ENCODE data around the gene TAB3. TPM values are rescaled to one million over a fixed set of nuclear protein-coding genes. Genes with fewer than 3 reads are reported as not detected.

TAB3 gene
- total RNA-seq (2022) (30.9 and 32.9 TPM in 2 replicates), Bru-seq, nascent RNA (percentile 66 among the genes with signal in this experiment), BruChase-seq, experiment 1, labeled RNA remaining after a 6-hour chase (percentile 72 among the genes with signal in this experiment), BruChase-seq, experiment 2, labeled RNA remaining after a 2-hour chase (percentile 69 among the genes with signal in this experiment)
- long read RNA-seq, partial matches to known transcripts = 2 of 11 reads
- long read RNA-seq, other reads (novel, unspliced or antisense) = 9 of 11 reads

DNA sequence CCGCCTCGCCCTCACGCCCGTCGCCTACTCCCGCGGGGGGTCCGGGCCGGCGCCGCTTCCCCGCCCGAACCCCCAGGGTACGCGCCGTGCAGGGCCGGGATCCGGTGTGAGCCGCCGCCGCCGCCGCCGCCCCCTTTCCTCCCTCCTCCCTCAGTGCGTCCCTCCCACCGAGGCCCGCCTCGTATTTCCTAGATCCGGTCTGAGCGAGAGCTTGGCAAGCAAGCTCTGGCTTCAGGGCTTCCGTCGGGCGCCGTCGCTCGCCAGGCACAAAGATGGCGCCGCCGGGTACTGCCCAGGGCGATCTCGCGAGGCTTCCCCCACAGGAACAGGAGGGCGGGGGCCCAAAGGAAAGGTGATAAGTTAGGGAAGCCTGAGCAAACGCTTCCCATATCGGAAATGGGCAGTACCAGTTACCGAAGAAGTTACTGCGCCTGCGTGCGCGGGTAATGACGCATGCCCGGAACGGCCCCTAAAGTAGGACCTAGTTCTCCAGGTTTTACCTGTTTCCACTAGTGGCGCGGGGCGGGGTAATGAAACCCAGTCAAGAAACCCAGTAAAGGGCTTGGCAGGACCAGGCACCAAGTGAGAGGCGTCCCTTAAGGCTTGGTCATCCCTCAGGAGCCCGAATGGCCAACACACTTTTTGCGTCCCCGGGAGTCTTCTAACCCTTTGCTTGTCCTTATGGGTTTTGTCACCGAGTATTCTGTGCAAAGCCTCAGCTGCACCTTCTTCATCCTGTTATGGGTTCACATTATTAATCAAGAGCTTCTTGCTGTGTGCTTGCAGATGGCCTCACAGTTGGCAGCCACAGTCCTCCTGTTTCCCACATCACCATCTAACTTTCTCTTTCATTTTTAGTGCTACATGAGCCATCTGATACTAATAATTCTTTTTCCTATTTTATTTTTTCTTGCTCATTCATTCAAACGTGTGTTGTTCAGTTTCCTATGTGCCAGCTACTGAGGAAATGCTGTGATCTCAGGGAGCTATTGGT is at the start of gene TAB3:
TSS of gene TAB3 (minus strand) at position 108 of the 994 bp plus-strand sequence. CDS start 29,666 bp downstream, outside the sequence.
- Mint-ChIP-seq H3K27me3 (ENCODE audit: unreplicated experiment) (no peaks in the 10 kb centered on the region), H3K9me3 (ENCODE audit: low read depth, unreplicated experiment) (peaks cover 5% of the 10 kb centered on the region), H3K4me3 (ENCODE audit: low read depth, unreplicated experiment) (peak within 1 kb of the TSS; percentile 89), H3K27ac (ENCODE audit: unreplicated experiment) (peak within 1 kb of the TSS; percentile 86), H3K4me1 (ENCODE audit: low read depth, unreplicated experiment) (peaks cover 41% of the 10 kb centered on the region), H3K36me3 (ENCODE audit: insufficient read depth, unreplicated experiment) (peaks cover 31% of the 10 kb centered on the region)
- TF ChIP-seq, protein P1, sequence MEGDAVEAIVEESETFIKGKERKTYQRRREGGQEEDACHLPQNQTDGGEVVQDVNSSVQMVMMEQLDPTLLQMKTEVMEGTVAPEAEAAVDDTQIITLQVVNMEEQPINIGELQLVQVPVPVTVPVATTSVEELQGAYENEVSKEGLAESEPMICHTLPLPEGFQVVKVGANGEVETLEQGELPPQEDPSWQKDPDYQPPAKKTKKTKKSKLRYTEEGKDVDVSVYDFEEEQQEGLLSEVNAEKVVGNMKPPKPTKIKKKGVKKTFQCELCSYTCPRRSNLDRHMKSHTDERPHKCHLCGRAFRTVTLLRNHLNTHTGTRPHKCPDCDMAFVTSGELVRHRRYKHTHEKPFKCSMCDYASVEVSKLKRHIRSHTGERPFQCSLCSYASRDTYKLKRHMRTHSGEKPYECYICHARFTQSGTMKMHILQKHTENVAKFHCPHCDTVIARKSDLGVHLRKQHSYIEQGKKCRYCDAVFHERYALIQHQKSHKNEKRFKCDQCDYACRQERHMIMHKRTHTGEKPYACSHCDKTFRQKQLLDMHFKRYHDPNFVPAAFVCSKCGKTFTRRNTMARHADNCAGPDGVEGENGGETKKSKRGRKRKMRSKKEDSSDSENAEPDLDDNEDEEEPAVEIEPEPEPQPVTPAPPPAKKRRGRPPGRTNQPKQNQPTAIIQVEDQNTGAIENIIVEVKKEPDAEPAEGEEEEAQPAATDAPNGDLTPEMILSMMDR (IDR thresholded peaks at IDR 0.05; ENCODE audit: unreplicated experiment) = no peak
- DNase-seq = peak; percentile 95
- CTCF ChIA-PET = no interaction called here
- intact Hi-C loops (cut with micrococcal nuclease; ENCODE audit: unreplicated experiment) = loop anchor here (5.0 kb wide), 1 partner anchor 68 kb away; no protein-coding TSS in a partner anchor
- BruUV-seq (replicated peaks) = TSS peak; percentile 94

DNA sequence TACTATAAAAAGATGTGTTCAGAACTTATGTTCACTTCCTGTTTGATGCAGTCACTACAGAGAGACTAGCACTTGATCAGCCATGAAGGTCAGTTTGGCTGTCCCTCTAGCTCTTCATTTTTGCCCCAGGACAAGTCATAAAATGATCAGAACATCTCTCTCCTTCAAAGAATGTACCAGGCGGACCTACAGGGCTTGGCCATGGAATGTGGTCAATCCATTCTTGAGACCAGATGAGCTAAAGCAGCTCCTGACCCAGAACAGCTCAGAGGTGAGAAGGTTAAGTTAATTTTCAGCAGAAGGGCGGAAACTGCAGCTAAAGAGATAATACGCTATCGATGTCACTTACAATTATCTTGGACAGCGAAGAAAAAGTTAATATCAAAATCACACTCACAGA is 49.2 kb upstream of the TAB3 start:
- no peak overlapping the region for H3K27ac Mint-ChIP-seq (ENCODE audit: unreplicated experiment)
- CTCF ChIA-PET = no interaction called here
- intact Hi-C loops (cut with micrococcal nuclease; ENCODE audit: unreplicated experiment) = no loop called here

GRCh38 chrX:30935985-30936384 is 46.9 kb upstream of the TAB3 start:
- Mint-ChIP-seq H3K4me1 (ENCODE audit: low read depth, unreplicated experiment) (peaks cover 16% of the 10 kb centered on the region), H3K27ac (ENCODE audit: unreplicated experiment) (no peak overlapping the region), H3K36me3 (ENCODE audit: insufficient read depth, unreplicated experiment) (no peaks in the 10 kb centered on the region), H3K9me3 (ENCODE audit: low read depth, unreplicated experiment) (peaks cover 2% of the 10 kb centered on the region), H3K27me3 (ENCODE audit: unreplicated experiment) (no peaks in the 10 kb centered on the region), H3K4me3 (ENCODE audit: low read depth, unreplicated experiment) (no peak overlapping the region)
- CTCF ChIA-PET = interaction anchor here (1.0 kb wide), 1 partner anchor 101 kb away, joined by 6 read pairs; no protein-coding TSS in a partner anchor
- no TSS peak for BruUV-seq (replicated peaks)
- TF ChIP-seq, protein P1 (IDR thresholded peaks at IDR 0.05; ENCODE audit: unreplicated experiment) = no peak
- intact Hi-C loops (cut with micrococcal nuclease; ENCODE audit: unreplicated experiment) = no loop called here
- DNase-seq = peak; percentile 45

More for the DNA sequence above, 49.2 kb upstream of the TAB3 start:
- peaks cover 2% of the 10 kb centered on the region for H3K9me3 Mint-ChIP-seq (ENCODE audit: low read depth, unreplicated experiment)
- DNase-seq = no peak
- TF ChIP-seq, protein P1 (IDR thresholded peaks at IDR 0.05; ENCODE audit: unreplicated experiment) = no peak
- no peaks in the 10 kb centered on the region for H3K27me3 Mint-ChIP-seq (ENCODE audit: unreplicated experiment)
- H3K4me1 Mint-ChIP-seq (ENCODE audit: low read depth, unreplicated experiment) = peaks cover 11% of the 10 kb centered on the region
- H3K36me3 Mint-ChIP-seq (ENCODE audit: insufficient read depth, unreplicated experiment) = no peaks in the 10 kb centered on the region
- BruUV-seq (replicated peaks) = no TSS peak
- no peak overlapping the region for H3K4me3 Mint-ChIP-seq (ENCODE audit: low read depth, unreplicated experiment)

- TF ChIP-seq, protein P1 (IDR thresholded peaks at IDR 0.05; ENCODE audit: unreplicated experiment) = no peak
- BruUV-seq (replicated peaks) = no TSS peak
- CTCF ChIA-PET = interaction anchor here (0.5 to 0.6 kb wide), 2 partner anchors 17 to 296 kb away, joined by 3 to 7 read pairs; no protein-coding TSS in a partner anchor
- H3K4me1 Mint-ChIP-seq (ENCODE audit: low read depth, unreplicated experiment) = peaks cover 18% of the 10 kb centered on the region
- DNase-seq = no peak
- H3K27ac Mint-ChIP-seq (ENCODE audit: unreplicated experiment) = peak overlapping the region; percentile 33
- intact Hi-C loops (cut with micrococcal nuclease; ENCODE audit: unreplicated experiment) = loop anchor here (5.0 kb wide), 1 partner anchor 105 kb away; no protein-coding TSS in a partner anchor
- H3K27me3 Mint-ChIP-seq (ENCODE audit: unreplicated experiment) = no peaks in the 10 kb centered on the region
- H3K9me3 Mint-ChIP-seq (ENCODE audit: low read depth, unreplicated experiment) = no peaks in the 10 kb centered on the region
- H3K4me3 Mint-ChIP-seq (ENCODE audit: low read depth, unreplicated experiment) = no peak overlapping the region
- no peaks in the 10 kb centered on the region for H3K36me3 Mint-ChIP-seq (ENCODE audit: insufficient read depth, unreplicated experiment)
Observed at GRCh38 chrX:30931920-30932319, 42.9 kb upstream of the TAB3 start.

All from Calu3 (cell line).